Adipose tissue (tissue), 3 donors: Measurements from ENCODE around the gene TALDO1. TPM values are rescaled to one million over a fixed set of nuclear protein-coding genes. Genes with fewer than 3 reads are reported as not detected.

Experiments
- H3K27ac ChIP-seq: one replicate; pipeline ENCODE4 v1.5.1; 2013; ENCODE audit warnings: low read depth, low read length
- WGBS, 3 donors: extraction: QIAGEN DNeasy Blood & Tissue Kit; methylation state at CpG; one replicate each; pipeline ENCODE4 v1.1.7; 2013; 5-methylcytosine and 5-hydroxymethylcytosine counted together
- polyA plus RNA-seq, 3 donors: library from polyadenylated mRNA; stranded (reverse); fragments of 200-250 nt; gene quantifications; one replicate each; pipeline ENCODE4 v1.2.3, GENCODE V29; 2013
- donor health status: healthy with polysubstance abuse.
- donor health status: Bipolar disorder and iron deficiency.
- donor health status: healthy.

Gene TALDO1
- polyA plus RNA-seq, 3 donors: 99.7 to 306 (median 185) TPM

- WGBS, 3 donors: 89% methylated on average over 22 of the region's 22 CpGs
- no peak overlapping the region for H3K27ac ChIP-seq
Measured at GRCh38 chr11:763549-764321, 16.5 kb downstream of the TALDO1 start.

GRCh38 chr11:764322-765024 lies 17.2 kb downstream of the TALDO1 start:
- 82 to 87% (median 85%) methylated on average over 18 of the region's 18 CpGs for WGBS, 3 donors
- no peak overlapping the region for H3K27ac ChIP-seq

GRCh38 chr11:765025-765801 lies 17.9 kb downstream of the TALDO1 start:
- no peak overlapping the region for H3K27ac ChIP-seq

GRCh38 chr11:765802-766091 lies 18.5 kb downstream of the TALDO1 start:
- no peak overlapping the region for H3K27ac ChIP-seq
- WGBS, 3 donors: 91 to 98% (median 92%) methylated on average over 8 of the region's 8 CpGs

More at GRCh38 chr11:765025-765801, 17.9 kb downstream of the TALDO1 start:
- 70 to 72% (median 71%) methylated on average over 19 of the region's 19 CpGs for WGBS, 3 donors

DNA sequence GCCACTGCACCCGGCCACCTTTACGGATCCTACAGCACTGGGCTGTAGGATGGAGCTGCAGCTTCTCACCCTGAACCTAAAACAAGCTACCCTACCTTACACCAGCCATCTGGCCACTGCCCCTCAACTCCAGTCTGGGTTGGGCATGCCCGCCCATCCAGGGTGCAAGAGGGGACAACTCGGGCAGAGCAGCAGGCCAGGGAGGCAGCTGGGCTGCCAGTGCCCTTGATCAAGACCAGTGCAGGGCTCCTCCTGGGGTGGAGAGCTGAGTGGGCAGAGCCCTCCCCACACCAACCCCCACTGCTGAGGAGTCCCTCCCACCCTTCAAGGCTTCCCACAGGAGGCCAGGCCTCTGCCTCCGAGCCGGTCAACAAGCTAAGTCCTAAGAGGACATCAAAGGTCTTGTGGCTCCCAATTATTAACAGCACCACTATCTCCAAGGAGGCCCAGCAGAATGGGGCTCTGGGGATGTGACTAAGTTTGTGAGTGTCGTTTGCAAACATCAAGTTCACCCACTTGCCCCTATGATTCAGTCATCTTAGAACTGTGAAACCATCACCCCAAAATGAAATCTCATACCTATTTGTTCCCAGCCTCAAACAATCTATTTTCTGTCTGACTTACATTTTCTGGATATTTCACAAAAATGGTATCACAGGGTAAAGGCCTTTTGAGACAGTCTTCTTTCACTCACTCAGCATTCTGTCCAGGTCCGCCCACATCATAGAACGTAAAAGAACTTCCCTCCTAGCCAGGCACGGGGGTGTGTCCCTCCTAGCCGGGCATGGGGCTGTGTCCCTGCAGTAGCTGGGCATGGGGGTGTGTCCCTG lies 19.1 kb downstream of the TALDO1 start:
- H3K27ac ChIP-seq: no peak overlapping the region
- 76 to 88% (median 77%) methylated on average over 11 of the region's 11 CpGs for WGBS, 3 donors

DNA sequence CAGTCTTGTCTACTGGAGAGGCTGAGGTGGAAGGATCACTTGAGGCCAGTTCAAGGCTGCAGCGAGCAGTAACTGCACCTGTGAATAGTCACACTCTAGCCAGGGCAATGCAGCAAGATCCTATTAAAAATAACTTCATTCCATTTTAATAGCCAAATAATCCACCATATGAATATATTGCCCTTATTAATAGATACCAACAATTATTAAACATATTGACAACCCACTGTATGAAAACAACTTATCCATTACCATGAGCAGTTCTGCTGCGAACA lies 19.6 kb downstream of the TALDO1 start:
- H3K27ac ChIP-seq: no peak overlapping the region
- 92 to 95% (median 94%) methylated on average over 2 of the region's 2 CpGs for WGBS, 3 donors

DNA sequence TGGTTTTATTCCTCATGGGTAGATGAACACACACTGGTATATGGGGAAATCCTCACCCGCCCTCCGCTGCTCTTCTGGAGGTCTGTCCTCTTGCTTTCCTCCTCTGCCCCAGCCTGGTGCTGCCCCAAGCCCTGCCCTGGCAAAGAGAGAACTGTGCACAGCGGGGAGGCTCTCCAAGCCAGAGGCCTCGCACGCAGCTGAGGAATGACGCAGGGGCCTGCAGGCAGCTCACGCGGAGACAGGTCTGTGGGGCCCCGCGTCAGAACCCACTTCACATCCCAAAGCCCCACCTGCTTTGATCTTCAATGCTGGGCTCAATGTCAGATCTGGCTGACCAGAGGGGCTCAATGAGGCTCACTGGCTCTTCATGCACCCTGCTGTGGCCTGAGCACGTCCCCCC lies 20.0 kb downstream of the TALDO1 start:
- H3K27ac ChIP-seq: no peak overlapping the region
- 92 to 93% (median 93%) methylated on average over 11 of the region's 11 CpGs for WGBS, 3 donors

GRCh38 chr11:769887-770641 lies 22.8 kb downstream of the TALDO1 start:
- WGBS, 3 donors: 87 to 88% (median 87%) methylated on average over 23 of the region's 23 CpGs
- no peak overlapping the region for H3K27ac ChIP-seq

DNA sequence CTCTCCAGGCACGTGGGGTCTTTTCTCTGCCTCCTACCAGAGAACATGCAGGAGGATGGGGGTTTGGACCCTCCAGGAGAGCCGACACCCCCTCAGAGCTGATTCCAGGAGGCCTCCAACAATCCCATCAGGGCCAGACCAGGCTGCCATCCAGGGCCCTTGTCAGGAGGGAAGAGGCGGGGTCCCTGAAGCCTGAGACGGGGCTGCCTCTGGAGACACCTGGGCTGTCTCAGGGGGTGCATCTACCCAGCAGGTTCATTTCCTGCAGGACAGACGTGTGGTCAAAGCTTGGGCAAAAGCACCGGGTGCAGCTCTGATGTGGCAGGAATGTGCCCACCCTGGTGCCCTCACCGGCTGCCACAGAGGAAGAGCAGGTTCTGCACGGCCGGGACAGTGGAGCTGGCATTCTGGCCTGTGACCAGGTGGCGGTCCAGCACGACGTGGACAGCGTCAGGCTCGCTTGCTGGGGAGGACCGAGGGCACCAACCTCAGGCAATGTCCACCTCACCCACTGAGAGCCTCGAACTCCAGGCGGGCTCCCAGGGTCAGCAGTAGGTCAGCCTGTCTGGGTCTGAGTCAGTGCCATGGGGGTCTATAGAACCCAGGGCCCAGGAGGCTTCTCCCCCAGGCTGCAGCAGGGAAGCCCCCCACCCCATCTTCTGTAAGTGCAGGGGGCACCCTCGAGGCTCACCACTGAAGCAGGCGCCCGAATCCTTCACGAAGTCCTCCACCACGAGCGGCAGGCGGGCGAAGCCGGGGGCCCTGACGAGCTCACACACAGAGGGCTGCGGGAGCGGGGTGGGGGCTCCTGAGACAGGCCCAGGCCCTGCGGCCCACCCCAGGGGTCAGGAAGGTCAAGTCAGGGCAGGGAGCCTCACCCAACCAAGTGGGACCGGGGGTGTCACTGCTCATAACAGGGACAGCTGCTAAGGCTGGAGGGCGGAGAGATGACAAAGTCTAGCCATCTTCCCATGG lies 23.7 kb downstream of the TALDO1 start:
- 90 to 92% (median 92%) methylated on average over 31 to 32 of the region's 32 CpGs for WGBS, 3 donors

GRCh38 chr11:771617-772204 lies 24.4 kb downstream of the TALDO1 start:
- no peak overlapping the region for H3K27ac ChIP-seq
- WGBS, 3 donors: 81 to 88% (median 87%) methylated on average over 12 to 15 of the region's 15 CpGs

More for the DNA sequence above, 23.7 kb downstream of the TALDO1 start:
- no peak overlapping the region for H3K27ac ChIP-seq

- H3K27ac ChIP-seq: no peak overlapping the region
- WGBS, 3 donors: 78 to 80% (median 79%) methylated on average over 33 to 34 of the region's 34 CpGs
Measured at GRCh38 chr11:772429-773390, 25.4 kb downstream of the TALDO1 start.

- no peak overlapping the region for H3K27ac ChIP-seq
- WGBS, 3 donors: 91 to 92% (median 92%) methylated on average over 5 of the region's 5 CpGs
Measured at GRCh38 chr11:773425-773824, 26.2 kb downstream of the TALDO1 start.

DNA sequence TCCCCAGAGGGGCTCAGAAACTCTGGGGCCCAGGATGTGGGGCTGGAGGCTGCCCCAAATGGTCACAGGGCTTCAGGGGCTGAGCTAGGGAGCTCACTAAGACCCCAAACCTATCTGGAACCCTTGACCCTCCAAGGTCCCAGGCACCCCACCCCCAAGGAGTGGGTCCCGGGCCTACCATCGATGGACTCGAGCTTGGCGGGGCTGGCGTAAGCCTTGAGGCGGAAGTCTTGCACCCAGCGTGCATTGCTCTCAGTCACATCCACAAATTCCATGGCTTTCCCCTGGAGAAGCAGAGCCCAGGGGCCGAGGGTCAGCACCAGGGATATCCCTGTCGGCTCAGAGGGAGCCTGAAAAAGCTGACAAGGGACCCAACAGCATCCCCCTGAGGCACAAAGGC lies 26.6 kb downstream of the TALDO1 start:
- no peak overlapping the region for H3K27ac ChIP-seq
- WGBS, 3 donors: 92 to 97% (median 93%) methylated on average over 9 of the region's 9 CpGs

DNA sequence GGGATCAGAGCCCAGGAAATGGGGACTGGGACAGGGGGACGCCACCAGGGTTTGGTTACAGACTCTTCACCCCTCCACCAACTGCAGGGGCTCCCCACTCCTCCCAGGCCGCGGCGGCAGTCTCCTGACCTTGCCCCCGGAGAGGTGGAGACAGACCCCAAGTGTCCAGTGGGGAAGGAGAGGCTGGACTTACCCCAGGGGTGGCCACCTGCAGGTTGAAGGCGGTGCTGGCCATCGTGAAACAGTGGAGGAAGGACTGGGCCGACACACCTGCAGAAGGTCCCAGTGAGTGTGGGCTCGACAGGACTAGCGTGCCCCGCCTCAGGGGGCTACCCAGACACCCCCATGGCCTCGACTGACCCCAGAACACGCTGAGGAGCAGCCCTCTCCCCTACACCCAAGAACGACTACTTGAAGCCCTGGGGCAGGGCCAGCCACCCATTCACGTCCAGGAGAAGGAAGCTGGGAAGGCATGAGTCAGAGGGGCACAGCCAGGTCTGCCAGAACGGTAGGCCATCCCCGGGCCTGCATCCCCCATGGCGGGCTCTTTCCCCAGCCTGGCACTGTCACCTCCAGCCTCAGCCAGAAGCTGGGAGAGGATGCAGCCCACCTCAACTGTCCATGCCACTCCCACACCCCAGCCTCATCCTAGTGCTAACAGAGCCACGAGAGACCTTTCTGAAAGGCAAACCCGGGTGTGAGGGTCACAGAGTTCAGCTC lies 27.8 kb downstream of the TALDO1 start:
- no peak overlapping the region for H3K27ac ChIP-seq
- 68 to 71% (median 71%) methylated on average over 18 to 20 of the region's 20 CpGs for WGBS, 3 donors

GRCh38 chr11:776263-776560 lies 28.9 kb downstream of the TALDO1 start:
- no peak overlapping the region for H3K27ac ChIP-seq
- WGBS, 3 donors: 32 to 41% (median 37%) methylated on average over 11 of the region's 11 CpGs
